A673 (cell line): ENCODE measurements around the gene EXOC6B. TPM values are rescaled to one million over a fixed set of nuclear protein-coding genes. Genes with fewer than 3 reads are reported as not detected.

Source experiments
- BruUV-seq: library from RNA; stranded (reverse); fragments of 400-500 nt; replicated peaks from 2 replicates; lab custom pipeline; 2021; lab: Mats Ljungman, UMichigan
- CTCF ChIA-PET: fragments of 300-600 bp; sonication (Branson Sonifier 250); formaldehyde crosslinking; loops from one replicate; lab custom pipeline; 2022; ENCODE audit warnings: antibody characterized with exemption; lab: Charles Lee
- POLR2A ChIA-PET: fragments of 300-600 bp; sonication (Branson Sonifier 250); formaldehyde crosslinking; loops from one replicate; lab custom pipeline; 2022; ENCODE audit warnings: antibody characterized with exemption; ENCODE audit not compliant: low non-redundant PET; lab: Charles Lee
- DNase-seq: peaks from one replicate; pipeline ENCODE4 v3.0.0-alpha.2; 2015; ENCODE audit warnings: low spot score
- H3K27ac ChIP-seq: fragments of 200-600 bp; sonication (generic); 2 replicates; pipeline ENCODE4 v1.5.1; 2016; ENCODE audit warnings: mixed run types, low read depth, mild to moderate bottlenecking, mixed read lengths, antibody characterized with exemption, low read length; ENCODE audit not compliant: poor library complexity, severe bottlenecking
- H3K27me3 ChIP-seq: fragments of 200-600 bp; sonication (generic); replicated peaks from 2 replicates; pipeline ENCODE4 v1.6.1; 2017; ENCODE audit warnings: mixed run types, low read depth, mild to moderate bottlenecking, mixed read lengths, antibody characterized with exemption, low read length; ENCODE audit not compliant: insufficient read depth, poor library complexity
- H3K36me3 ChIP-seq: fragments of 200-600 bp; sonication (generic); 2 replicates; pipeline ENCODE4 v1.6.1; 2016; ENCODE audit warnings: mixed run types, mild to moderate bottlenecking, mixed read lengths, antibody characterized with exemption, low read length; ENCODE audit not compliant: insufficient read depth, poor library complexity, severe bottlenecking
- H3K4me1 ChIP-seq: fragments of 200-600 bp; sonication (generic); 2 replicates; pipeline ENCODE4 v1.6.1; 2017; ENCODE audit warnings: mixed run types, mild to moderate bottlenecking, mixed read lengths, antibody characterized with exemption, low read length; ENCODE audit not compliant: insufficient read depth, poor library complexity, severe bottlenecking
- H3K4me3 ChIP-seq: fragments of 200-600 bp; sonication (generic); 2 replicates; pipeline ENCODE4 v1.5.1; 2016; ENCODE audit warnings: low read depth, mixed run types, mild to moderate bottlenecking, mixed read lengths, low read length; ENCODE audit not compliant: poor library complexity, severe bottlenecking
- H3K9me3 ChIP-seq: fragments of 200-600 bp; sonication (generic); 2 replicates; pipeline ENCODE4 v1.6.1; 2016; ENCODE audit warnings: mixed run types, low read depth, mild to moderate bottlenecking, mixed read lengths, antibody characterized with exemption, low read length; ENCODE audit not compliant: poor library complexity, severe bottlenecking
- EZH2 ChIP-seq: fragments of 200-600 bp; sonication (generic); IDR thresholded peaks from 2 replicates; pipeline ENCODE4 v1.6.1; 2017; ENCODE audit warnings: borderline replicate concordance, low read depth, mild to moderate bottlenecking, mixed read lengths, antibody characterized with exemption, low read length; ENCODE audit not compliant: poor library complexity, severe bottlenecking
- intact Hi-C: fragments of 100-400 bp; cut with micrococcal nuclease; formaldehyde crosslinking; loops from one replicate; pipeline ENCODE4 v1.10.0; 2022; ENCODE audit not compliant: unreplicated experiment
- total RNA-seq: library from RNA; stranded (reverse); gene quantifications from 2 replicates; pipeline ENCODE4 v1.2.3, GENCODE V29; 2021
- TF ChIP-seq, protein P1 (sequence below): fragments of 300-800, 200-600 bp; sonication (generic); conservative IDR thresholded peaks from 2 replicates; pipeline ENCODE4 v1.5.1; 2017; ENCODE audit warnings: low read depth, mild to moderate bottlenecking, antibody characterized with exemption, low read length, moderate library complexity, mixed read lengths

The EXOC6B gene
- total RNA-seq, 1 experiment from 2014 or later: 138 TPM

DNA sequence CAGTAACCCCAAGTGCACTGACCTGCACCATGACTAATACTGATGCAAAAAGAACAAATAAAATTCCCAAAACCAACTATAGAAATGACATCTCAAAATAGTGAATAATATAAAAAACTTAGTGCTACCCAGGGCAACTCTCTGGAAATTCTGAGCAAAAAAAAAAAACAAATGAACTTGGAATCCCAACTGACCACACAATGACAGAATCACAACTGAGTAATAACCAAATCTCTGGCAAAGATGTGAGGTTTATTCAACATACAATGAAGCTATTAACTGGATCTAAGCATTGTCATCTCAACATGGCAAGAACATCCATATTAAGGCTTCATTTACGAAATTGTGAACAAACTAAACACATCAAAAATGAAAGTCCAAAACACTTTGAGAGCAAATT lies 22.7 kb downstream of the EXOC6B start:
- Histone ChIP-seq H3K27ac (no peak overlapping the region), H3K4me1 (no peaks in the 10 kb centered on the region), H3K9me3 (no peaks in the 10 kb centered on the region), H3K4me3 (no peak overlapping the region), H3K27me3 (no peaks in the 10 kb centered on the region), H3K36me3 (no peaks in the 10 kb centered on the region)
- intact Hi-C loops: no loop called here
- TF ChIP-seq EZH2: no peak
- TF ChIP-seq, protein P1, sequence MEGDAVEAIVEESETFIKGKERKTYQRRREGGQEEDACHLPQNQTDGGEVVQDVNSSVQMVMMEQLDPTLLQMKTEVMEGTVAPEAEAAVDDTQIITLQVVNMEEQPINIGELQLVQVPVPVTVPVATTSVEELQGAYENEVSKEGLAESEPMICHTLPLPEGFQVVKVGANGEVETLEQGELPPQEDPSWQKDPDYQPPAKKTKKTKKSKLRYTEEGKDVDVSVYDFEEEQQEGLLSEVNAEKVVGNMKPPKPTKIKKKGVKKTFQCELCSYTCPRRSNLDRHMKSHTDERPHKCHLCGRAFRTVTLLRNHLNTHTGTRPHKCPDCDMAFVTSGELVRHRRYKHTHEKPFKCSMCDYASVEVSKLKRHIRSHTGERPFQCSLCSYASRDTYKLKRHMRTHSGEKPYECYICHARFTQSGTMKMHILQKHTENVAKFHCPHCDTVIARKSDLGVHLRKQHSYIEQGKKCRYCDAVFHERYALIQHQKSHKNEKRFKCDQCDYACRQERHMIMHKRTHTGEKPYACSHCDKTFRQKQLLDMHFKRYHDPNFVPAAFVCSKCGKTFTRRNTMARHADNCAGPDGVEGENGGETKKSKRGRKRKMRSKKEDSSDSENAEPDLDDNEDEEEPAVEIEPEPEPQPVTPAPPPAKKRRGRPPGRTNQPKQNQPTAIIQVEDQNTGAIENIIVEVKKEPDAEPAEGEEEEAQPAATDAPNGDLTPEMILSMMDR: no peak
- POLR2A ChIA-PET: no interaction called here
- BruUV-seq: no TSS peak
- CTCF ChIA-PET: no interaction called here
- no peak for DNase-seq

DNA sequence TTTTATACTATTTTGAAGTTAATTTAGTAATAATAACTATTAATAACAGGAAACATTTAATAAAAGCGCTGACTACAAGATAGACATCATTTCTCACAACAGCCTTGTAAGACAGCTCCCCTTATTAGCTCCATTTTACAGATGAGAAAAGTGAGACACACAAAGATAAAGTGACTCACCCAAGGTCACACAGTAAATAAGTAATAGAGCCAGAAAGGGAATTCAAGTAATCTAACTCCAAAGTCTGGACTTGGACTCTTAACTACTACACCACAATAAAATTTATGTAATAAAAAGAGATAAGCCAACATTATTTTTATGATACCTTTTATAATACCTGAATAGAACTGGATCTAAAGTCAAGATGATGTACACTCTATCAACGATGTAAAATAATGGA lies 25.3 kb downstream of the EXOC6B start:
- POLR2A ChIA-PET: no interaction called here
- Histone ChIP-seq H3K27ac (no peak overlapping the region), H3K27me3 (no peaks in the 10 kb centered on the region), H3K9me3 (no peaks in the 10 kb centered on the region), H3K36me3 (no peaks in the 10 kb centered on the region), H3K4me3 (no peak overlapping the region), H3K4me1 (no peaks in the 10 kb centered on the region)
- BruUV-seq: no TSS peak
- CTCF ChIA-PET: no interaction called here
- DNase-seq: no peak
- TF ChIP-seq, protein P1: no peak
- TF ChIP-seq EZH2: no peak
- intact Hi-C loops: no loop called here

DNA sequence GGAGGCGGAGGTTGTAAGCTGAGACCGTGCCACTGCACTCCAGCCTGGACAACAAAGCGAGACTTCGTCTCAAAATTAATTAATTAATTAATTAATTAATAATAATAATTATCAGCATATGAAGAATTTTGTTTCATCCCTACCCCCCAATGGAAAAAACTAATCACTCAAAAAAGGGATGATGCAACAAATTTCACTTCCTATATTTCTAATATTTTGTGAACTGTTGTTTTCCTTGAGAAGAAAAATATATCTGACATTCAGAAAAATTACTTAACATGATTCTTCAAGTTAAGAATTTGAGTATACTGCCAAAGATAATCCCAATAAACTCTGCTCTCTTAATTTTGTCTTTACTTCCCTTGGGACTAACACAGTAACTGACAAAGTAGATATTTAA lies 28.1 kb downstream of the EXOC6B start:
- no peak for DNase-seq

More for the DNA sequence above, 28.1 kb downstream of the EXOC6B start:
- no peaks in the 10 kb centered on the region for H3K36me3 ChIP-seq
- H3K4me1 ChIP-seq: peaks cover 6% of the 10 kb centered on the region
- CTCF ChIA-PET: no interaction called here
- H3K4me3 ChIP-seq: no peak overlapping the region
- POLR2A ChIA-PET: no interaction called here
- no peaks in the 10 kb centered on the region for H3K9me3 ChIP-seq
- no peak overlapping the region for H3K27ac ChIP-seq
- intact Hi-C loops: no loop called here
- no peak for TF ChIP-seq EZH2
- TF ChIP-seq, protein P1: no peak
- H3K27me3 ChIP-seq: no peaks in the 10 kb centered on the region
- no TSS peak for BruUV-seq
